GM18519 (cell line): ENCODE measurements around the gene SLAMF7.

ENCODE experiments used
- ATAC-seq: cut with Tn5 transposase; IDR thresholded peaks from one replicate; pipeline ENCODE4 v1.9.1; 2021; ENCODE audit warnings: mild to moderate bottlenecking, moderate library complexity; ENCODE audit not compliant: unreplicated experiment, low FRiP score

SLAMF7 gene

GRCh38 chr1:160799641-160800040, 60.6 kb downstream of the SLAMF7 start:
- no peak for ATAC-seq

GRCh38 chr1:160800142-160800541, 61.1 kb downstream of the SLAMF7 start:
- ATAC-seq, result no peak

- ATAC-seq, result no peak
Measured at GRCh38 chr1:160800645-160801408, 61.8 kb downstream of the SLAMF7 start.

- ATAC-seq, result no peak
Measured at GRCh38 chr1:160801836-160802580, 63.0 kb downstream of the SLAMF7 start.
